Stimulated activated CD8-positive, alpha-beta memory T cell treated with anti-CD3 and anti-CD28 coated beads, Interleukin-12 subunit alpha, Interleukin-12 subunit beta, amount 100 ng/mL, for 1 hour (primary cell): Measurements from ENCODE around the gene TRIB2.

ENCODE experiments used
- DNase-seq: peaks from one replicate; pipeline ENCODE4 v3.0.0-alpha.2; 2020; ENCODE audit warnings: low read depth

TRIB2 gene

GRCh38 chr2:12778811-12779579 is 62.3 kb downstream of the TRIB2 start:
- DNase-seq, result no peak

DNA sequence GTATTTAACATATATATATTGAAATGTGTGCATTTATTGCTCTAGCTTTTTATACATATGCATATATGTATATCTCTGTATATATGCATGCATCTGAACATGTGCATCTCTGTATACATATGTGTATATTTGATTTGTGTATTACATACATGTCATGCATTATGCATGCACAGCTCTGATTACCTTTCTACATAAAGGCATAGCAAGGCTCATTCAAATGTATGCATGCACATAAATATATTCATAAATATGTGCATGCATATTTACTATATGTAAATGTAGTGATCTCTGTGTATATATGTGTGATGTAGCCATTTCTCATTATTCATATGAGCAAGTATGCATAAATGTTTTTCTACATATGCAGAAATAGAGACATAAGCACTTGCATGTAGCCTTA is 64.6 kb downstream of the TRIB2 start:
- no peak for DNase-seq

GRCh38 chr2:12787891-12788801 is 71.4 kb downstream of the TRIB2 start:
- no peak for DNase-seq

DNA sequence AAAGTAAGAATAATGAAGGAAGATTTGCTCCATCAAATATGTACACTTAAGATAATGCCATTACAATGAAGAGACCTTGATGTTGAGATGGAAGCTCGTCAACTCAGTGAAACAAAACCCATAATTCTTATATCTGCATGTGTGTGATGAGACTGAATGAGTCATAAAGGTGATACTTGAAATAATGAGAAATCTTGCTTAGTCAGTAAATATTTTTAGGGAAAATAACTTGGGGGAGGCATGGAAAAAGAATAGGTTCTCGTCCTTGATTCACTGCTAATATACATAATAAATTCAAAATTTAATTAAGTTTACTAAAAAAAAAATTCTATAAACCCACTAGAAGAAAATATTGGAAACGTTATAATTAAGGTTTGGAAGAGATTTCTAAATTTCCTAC is 75.2 kb downstream of the TRIB2 start:
- DNase-seq, result no peak
